Testis (tissue), 3 donors: ENCODE data around the gene FAM53B. TPM values are rescaled to one million over a fixed set of nuclear protein-coding genes. Genes with fewer than 3 reads are reported as not detected.

ENCODE experiments used
- DNase-seq: peaks from one replicate; pipeline ENCODE4 v3.0.0-alpha.2; 2019
- H3K27ac ChIP-seq, 2 donors: fragments of 200-600 bp; sonication (generic); one replicate each; pipeline ENCODE4 v1.5.1; 2019
- H3K27me3 ChIP-seq: fragments of 200-600 bp; sonication (generic); one replicate; pipeline ENCODE4 v1.5.1; 2019
- H3K36me3 ChIP-seq: fragments of 200-600 bp; sonication (generic); one replicate; pipeline ENCODE4 v1.5.1; 2017; ENCODE audit warnings: low read depth; ENCODE audit errors: missing control alignments
- H3K4me1 ChIP-seq: fragments of 200-600 bp; sonication (generic); one replicate; pipeline ENCODE4 v1.5.1; 2019
- H3K4me3 ChIP-seq, 2 donors: fragments of 200-600 bp; sonication (generic); one replicate each; pipeline ENCODE4 v1.5.1; 2017 to 2019
- H3K9me3 ChIP-seq: fragments of 200-600 bp; sonication (generic); one replicate; pipeline ENCODE4 v1.5.1; 2017
- POLR2A ChIP-seq: fragments of 450-650 bp; IDR thresholded peaks from one replicate; pipeline ENCODE4 v1.6.1; 2017; ENCODE audit warnings: antibody characterized with exemption, mild to moderate bottlenecking, moderate library complexity
- WGBS, 2 donors: methylation state at CpG; one replicate each; pipeline ENCODE4 v1.1.5; 2018; 5-methylcytosine and 5-hydroxymethylcytosine counted together
- intact Hi-C: fragments of 100-400 bp; cut with DNase I; formaldehyde crosslinking; loops from one replicate; pipeline ENCODE4 v1.15.1; 2023; ENCODE audit warnings: low total_unique reads
- polyA plus RNA-seq: library from polyadenylated mRNA; stranded (reverse); fragments of 350-450 nt; fragmentation: Illumina TruSeq; extraction: RNeasy Lipid Tissue Mini Kit (QIAGEN cat#74804); gene quantifications from one replicate; pipeline ENCODE4 v1.2.3, GENCODE V29; 2014; ENCODE audit warnings: low read depth, low replicate concordance; ENCODE audit not compliant: insufficient read depth
- total RNA-seq, 2 donors: library from RNA; depleted of rRNA; stranded (reverse); fragments of >200 nt; gene quantifications; one replicate each; pipeline ENCODE4 v1.2.3, GENCODE V29; 2016
- TF ChIP-seq, protein P1 (sequence below), 3 experiments: fragments of 450-650 bp in 2 of 3; fragments of 200-600 bp in 1 of 3; sonication (generic) in 1 of 3; IDR thresholded peaks; one replicate each; pipeline ENCODE4 v1.5.1; 2016 to 2019; ENCODE audit warnings: antibody characterized with exemption in 3 of 3, mild to moderate bottlenecking in 2 of 3, moderate library complexity in 1 of 3

FAM53B gene
- total and polyA plus RNA-seq, 3 donors from 2014 or later = 36.9 to 125 (median 109) TPM

DNA sequence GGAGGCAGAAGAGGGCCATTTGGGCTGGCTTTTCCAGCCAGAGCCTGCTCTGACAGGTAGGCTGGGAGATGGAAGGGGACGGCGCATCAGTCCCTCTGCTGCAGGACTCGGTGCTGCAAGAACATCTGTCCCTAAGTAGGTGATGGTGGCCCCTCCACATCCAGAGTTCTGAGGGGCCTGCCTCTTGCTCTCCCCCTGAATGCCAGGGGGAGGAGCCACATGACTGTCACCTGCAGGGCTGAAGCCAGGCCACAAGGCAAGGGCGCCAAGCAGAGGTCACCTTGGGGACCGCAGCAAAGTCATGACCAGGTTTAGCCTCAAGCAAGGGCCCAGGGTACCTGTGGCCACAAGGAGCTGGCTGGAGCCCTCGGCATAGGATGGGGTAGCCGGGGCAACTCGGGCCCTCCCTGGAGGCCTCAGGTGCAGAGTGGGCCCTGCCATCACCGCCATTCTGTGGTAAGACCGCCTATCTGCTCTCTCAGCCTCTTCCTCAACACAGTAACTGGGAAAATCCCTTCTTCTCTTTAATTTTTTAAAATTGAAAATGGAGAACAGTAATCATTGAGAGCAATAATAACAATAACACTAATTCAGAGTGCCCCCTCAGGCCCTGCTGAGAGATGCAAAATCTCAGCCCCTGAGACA lies 99.3 kb downstream of the FAM53B start:
- Histone ChIP-seq H3K4me3 (no peak overlapping the region), H3K9me3 (no peaks in the 10 kb centered on the region), H3K27me3 (no peaks in the 10 kb centered on the region), H3K36me3 (no peaks in the 10 kb centered on the region), H3K4me1 (peaks cover 92% of the 10 kb centered on the region), H3K27ac (peak overlapping the region in 1 of 2 donors; percentile 78)
- WGBS, 2 donors = 95 to 96% methylated on average over 7 to 10 of the region's 10 CpGs
- TF ChIP-seq, protein P1, sequence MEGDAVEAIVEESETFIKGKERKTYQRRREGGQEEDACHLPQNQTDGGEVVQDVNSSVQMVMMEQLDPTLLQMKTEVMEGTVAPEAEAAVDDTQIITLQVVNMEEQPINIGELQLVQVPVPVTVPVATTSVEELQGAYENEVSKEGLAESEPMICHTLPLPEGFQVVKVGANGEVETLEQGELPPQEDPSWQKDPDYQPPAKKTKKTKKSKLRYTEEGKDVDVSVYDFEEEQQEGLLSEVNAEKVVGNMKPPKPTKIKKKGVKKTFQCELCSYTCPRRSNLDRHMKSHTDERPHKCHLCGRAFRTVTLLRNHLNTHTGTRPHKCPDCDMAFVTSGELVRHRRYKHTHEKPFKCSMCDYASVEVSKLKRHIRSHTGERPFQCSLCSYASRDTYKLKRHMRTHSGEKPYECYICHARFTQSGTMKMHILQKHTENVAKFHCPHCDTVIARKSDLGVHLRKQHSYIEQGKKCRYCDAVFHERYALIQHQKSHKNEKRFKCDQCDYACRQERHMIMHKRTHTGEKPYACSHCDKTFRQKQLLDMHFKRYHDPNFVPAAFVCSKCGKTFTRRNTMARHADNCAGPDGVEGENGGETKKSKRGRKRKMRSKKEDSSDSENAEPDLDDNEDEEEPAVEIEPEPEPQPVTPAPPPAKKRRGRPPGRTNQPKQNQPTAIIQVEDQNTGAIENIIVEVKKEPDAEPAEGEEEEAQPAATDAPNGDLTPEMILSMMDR (IDR thresholded peaks at IDR 0.05) = no peak
- TF ChIP-seq POLR2A = no peak
- intact Hi-C loops = no loop called here
- DNase-seq = no peak

DNA sequence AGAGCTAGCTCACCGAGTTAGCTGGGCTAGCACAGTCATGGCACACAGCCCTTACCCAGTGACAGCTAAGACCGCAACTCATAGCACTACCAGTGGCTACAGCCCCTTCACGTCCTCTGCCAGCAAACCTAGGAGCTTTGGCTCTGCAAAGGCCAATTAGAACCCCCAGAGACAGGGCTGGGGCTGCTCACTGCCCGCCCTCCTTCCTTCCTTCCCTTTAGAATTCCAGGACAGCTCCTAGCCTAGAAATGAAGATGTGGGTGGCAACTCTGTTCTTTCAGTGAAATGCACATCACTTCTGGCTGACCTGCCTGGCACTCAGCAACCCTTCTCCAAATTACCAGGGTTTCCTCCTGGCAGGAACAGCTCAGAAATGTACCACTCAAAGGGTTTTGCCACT lies 99.9 kb downstream of the FAM53B start:
- DNase-seq = no peak
- WGBS, 2 donors = 77 to 88% methylated on average over 4 of the region's 4 CpGs
- Histone ChIP-seq H3K4me1 (peaks cover 86% of the 10 kb centered on the region), H3K27me3 (no peaks in the 10 kb centered on the region), H3K36me3 (no peaks in the 10 kb centered on the region), H3K9me3 (no peaks in the 10 kb centered on the region), H3K27ac (no peak overlapping the region), H3K4me3 (no peak overlapping the region)
- TF ChIP-seq POLR2A = no peak
- TF ChIP-seq, protein P1 (IDR thresholded peaks at IDR 0.05) = no peak
- intact Hi-C loops = no loop called here

DNA sequence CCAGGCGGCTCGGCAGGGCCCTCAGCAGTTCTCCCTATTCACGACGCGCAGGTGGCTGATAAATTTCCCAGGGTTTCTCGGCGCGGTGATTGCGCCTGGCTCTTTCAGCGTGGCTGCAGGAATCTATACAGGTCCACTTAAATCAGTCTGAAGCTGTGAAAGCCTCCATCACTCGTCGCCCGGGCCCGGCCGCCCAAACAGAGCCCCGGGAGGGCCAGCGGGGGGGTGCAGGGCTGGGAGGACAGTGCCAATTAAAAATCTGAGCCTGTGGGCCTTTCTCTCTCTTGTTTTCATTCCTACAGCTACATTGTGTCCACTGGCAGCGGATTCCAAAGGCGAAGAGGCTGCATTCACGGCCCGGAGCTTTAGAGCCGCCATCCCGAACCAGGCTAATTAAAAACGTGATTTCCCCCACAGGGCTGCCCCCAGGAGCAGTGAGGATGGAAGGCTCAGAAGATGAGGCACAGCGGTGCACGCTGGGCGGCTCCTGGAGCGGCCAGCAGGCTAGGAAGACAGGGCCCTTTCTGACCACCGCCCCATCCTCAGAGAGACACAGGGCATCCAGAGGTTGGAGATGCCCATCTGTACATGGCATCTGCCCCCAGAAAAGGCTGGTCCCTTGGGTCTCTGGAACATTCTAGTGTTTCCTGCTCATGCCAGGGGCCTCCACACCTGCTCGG lies 100.7 kb downstream of the FAM53B start:
- TF ChIP-seq, protein P1 (IDR thresholded peaks at IDR 0.05) = no peak
- TF ChIP-seq POLR2A = no peak
- H3K36me3 ChIP-seq = no peaks in the 10 kb centered on the region
- no peak overlapping the region for H3K4me3 ChIP-seq
- 78 to 79% methylated on average over 25 to 30 of the region's 30 CpGs for WGBS, 2 donors
- intact Hi-C loops = no loop called here
- DNase-seq = no peak
- H3K4me1 ChIP-seq = peaks cover 79% of the 10 kb centered on the region
- no peaks in the 10 kb centered on the region for H3K27me3 ChIP-seq
- no peaks in the 10 kb centered on the region for H3K9me3 ChIP-seq
- no peak overlapping the region for H3K27ac ChIP-seq

DNA sequence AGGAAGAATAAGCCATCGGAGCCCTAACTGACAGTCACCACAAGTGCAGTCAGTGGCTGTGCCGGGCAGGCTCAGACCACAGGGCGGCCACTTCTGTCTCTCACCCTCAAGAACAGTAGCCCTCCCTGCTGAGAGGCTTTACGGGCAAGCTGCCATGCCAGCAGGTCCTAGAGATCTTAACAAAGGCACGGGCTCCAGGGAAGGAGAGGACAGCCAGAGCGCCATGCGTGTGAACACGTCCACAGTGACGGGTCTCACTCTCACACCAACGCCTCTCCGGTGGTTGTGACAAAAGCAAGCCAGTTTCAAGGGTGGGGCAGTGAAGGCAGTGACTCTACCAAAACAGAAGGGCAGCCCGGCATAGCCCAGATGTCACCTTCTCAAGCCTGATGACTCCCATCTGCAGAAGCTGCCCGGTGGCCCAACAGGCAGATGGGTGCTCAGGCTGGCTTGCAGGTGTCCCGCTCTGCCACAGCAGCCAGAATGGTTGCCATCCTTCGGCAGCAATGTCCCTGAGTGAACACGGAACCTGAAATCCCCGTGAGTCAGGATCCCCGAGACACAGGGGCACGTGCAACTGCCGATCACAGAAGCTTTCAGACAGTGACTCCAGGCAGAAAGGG lies 102.0 kb downstream of the FAM53B start:
- H3K4me3 ChIP-seq = no peak overlapping the region
- peak overlapping the region in 1 of 2 donors; percentile 64 for H3K27ac ChIP-seq
- WGBS, 2 donors = 88 to 97% methylated on average over 15 to 18 of the region's 20 CpGs
- H3K9me3 ChIP-seq = no peaks in the 10 kb centered on the region
- TF ChIP-seq, protein P1 (IDR thresholded peaks at IDR 0.05) = no peak
- TF ChIP-seq POLR2A = no peak
- H3K4me1 ChIP-seq = peaks cover 66% of the 10 kb centered on the region
- DNase-seq = peak; percentile 58
- intact Hi-C loops = no loop called here
- no peaks in the 10 kb centered on the region for H3K36me3 ChIP-seq
- H3K27me3 ChIP-seq = no peaks in the 10 kb centered on the region
